BJ (cell line): ENCODE results near the gene ANKRD7. TPM values are rescaled to one million over a fixed set of nuclear protein-coding genes. Genes with fewer than 3 reads are reported as not detected.

Experiments
- CTCF ChIA-PET: fragments of 350-600 bp; formaldehyde crosslinking; extraction: SDS; loops from one replicate; lab custom pipeline; 2021; ENCODE audit warnings: antibody characterized with exemption, inconsistent platforms; lab: Yijun Ruan, JAX
- POLR2A ChIA-PET: fragments of 300-600 bp; sonication (Branson Sonifier 250); formaldehyde crosslinking; extraction: SDS; loops from one replicate; lab custom pipeline; 2021; ENCODE audit warnings: antibody characterized with exemption; lab: Charles Lee
- DNase-seq: peaks from one replicate; pipeline ENCODE4 v3.0.0-alpha.2; 2011; ENCODE audit warnings: low read depth
- H3K27me3 ChIP-seq: 2 replicates; pipeline ENCODE4 v1.6.0; 2011; ENCODE audit warnings: low read length; ENCODE audit not compliant: control insufficient read depth, insufficient read depth
- H3K36me3 ChIP-seq: 2 replicates; pipeline ENCODE4 v1.5.1; 2011; ENCODE audit warnings: low read length; ENCODE audit not compliant: control insufficient read depth, insufficient read depth
- H3K4me3 ChIP-seq: 2 replicates; pipeline ENCODE4 v1.5.1; 2011; ENCODE audit warnings: low read depth, mild to moderate bottlenecking, control low read depth, low read length
- polyA plus RNA-seq: library from polyadenylated mRNA; depleted of rRNA; stranded (reverse); fragments of >200 nt; gene quantifications from 2 replicates; pipeline ENCODE4 v1.2.3, GENCODE V29; 2011
- TF ChIP-seq, protein P1 (sequence below): IDR thresholded peaks from 2 replicates; pipeline ENCODE4 v1.5.1; 2011; ENCODE audit warnings: low read depth, mild to moderate bottlenecking, control low read depth, inconsistent platforms, low read length, moderate library complexity; ENCODE audit not compliant: insufficient read depth

The ANKRD7 gene
- polyA plus RNA-seq, 1 experiment = not detected

DNA sequence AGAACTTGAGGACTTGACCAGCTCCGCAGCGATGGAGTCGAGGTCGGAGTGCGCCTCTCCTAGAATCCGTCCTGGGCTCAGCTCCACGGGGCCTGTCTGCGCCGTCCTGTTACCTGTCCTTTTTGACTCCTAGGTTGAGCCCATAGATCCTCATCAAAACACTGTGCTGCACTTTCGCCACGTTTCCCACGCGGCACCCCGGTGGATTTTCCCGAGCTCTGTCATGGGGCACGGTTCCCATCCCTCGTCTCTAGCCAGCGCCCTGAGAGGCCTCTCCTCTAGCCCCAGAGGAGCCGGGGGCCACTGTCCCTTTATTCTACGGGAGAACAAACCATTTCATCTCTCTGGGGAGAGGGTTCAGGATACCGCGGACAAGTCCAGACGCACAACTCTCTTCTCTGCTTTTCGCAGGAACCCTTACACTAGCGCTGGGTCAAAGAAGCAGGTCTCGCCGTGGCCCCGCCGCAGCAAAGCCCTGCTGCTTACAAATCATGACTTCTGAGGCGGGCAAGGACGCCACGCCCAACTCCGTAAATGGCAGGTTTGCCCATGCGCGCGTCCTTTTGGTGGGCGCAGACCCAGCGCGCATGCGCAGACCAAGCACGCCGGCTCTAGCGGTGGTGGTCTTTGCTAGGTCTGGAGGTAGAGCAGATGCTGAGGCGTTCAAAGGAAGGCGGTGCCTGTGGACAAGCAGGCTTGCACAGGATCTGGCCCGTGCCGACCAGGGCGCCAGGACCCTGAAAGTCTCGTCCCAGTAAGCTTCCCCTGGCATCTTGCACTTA lies 10.3 kb upstream of the ANKRD7 start:
- peak; percentile 14 for DNase-seq
- ChIA-PET CTCF (interaction anchor here (0.8 kb wide), 1 partner anchor 19 kb away, joined by 3 read pairs; no protein-coding TSS in a partner anchor), POLR2A (no interaction called here)
- Histone ChIP-seq H3K4me3 (peak overlapping the region; percentile 40), H3K36me3 (no peaks in the 10 kb centered on the region), H3K27me3 (no peaks in the 10 kb centered on the region; the same call in 1 of the 2 replicates)
- TF ChIP-seq, protein P1, sequence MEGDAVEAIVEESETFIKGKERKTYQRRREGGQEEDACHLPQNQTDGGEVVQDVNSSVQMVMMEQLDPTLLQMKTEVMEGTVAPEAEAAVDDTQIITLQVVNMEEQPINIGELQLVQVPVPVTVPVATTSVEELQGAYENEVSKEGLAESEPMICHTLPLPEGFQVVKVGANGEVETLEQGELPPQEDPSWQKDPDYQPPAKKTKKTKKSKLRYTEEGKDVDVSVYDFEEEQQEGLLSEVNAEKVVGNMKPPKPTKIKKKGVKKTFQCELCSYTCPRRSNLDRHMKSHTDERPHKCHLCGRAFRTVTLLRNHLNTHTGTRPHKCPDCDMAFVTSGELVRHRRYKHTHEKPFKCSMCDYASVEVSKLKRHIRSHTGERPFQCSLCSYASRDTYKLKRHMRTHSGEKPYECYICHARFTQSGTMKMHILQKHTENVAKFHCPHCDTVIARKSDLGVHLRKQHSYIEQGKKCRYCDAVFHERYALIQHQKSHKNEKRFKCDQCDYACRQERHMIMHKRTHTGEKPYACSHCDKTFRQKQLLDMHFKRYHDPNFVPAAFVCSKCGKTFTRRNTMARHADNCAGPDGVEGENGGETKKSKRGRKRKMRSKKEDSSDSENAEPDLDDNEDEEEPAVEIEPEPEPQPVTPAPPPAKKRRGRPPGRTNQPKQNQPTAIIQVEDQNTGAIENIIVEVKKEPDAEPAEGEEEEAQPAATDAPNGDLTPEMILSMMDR = no peak

DNA sequence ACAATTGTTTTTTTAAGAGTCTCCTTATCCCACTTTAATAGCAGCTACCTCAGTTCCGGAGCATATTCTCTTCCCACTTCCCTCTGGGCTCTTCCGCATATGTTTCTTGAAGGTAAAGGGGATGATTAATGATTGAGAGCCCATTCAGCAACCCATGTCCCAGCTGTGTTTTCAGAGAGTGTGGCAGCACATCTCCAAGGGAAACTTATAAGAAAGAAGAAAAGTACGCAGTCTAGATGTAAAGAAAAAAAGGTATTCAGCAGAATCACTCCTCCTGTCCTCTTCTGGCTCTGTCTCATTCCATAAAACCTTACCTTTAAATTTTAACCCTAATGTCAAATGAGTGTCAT lies 9.7 kb upstream of the ANKRD7 start:
- Histone ChIP-seq H3K36me3 (no peaks in the 10 kb centered on the region), H3K4me3 (peak overlapping the region; percentile 40), H3K27me3 (no peaks in the 10 kb centered on the region; the same call in 1 of the 2 replicates)
- ChIA-PET POLR2A (interaction anchor here (0.6 kb wide), 1 partner anchor 14 kb away, joined by 3 read pairs; no protein-coding TSS in a partner anchor), CTCF (no interaction called here)
- TF ChIP-seq, protein P1 = no peak
- DNase-seq = no peak

DNA sequence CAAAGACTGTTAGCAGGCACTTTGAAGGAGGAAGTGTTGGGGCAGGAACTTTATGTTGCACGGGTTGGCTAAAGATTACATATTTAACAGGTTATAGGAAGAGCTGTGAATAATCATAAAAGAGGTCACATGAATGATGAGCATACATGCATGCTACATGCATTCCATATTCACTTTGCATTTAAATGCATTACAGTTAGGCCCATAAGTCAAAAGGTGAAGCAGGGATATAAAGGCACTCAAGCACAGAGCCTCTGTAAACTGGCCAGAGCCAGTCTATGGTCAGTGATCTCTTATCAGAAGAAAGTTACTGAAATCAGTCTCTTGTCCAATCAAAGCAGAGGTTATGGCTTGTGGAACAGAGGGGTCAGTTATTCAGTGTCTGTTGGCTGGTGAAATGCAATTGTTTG lies 7.3 kb upstream of the ANKRD7 start:
- H3K36me3 ChIP-seq = no peaks in the 10 kb centered on the region
- ChIA-PET CTCF (interaction anchor here (1.0 kb wide), 1 partner anchor 22 kb away, joined by 3 read pairs; no protein-coding TSS in a partner anchor), POLR2A (no interaction called here)
- TF ChIP-seq, protein P1 = no peak
- H3K4me3 ChIP-seq = no peak overlapping the region
- H3K27me3 ChIP-seq = no peaks in the 10 kb centered on the region
- no peak for DNase-seq

DNA sequence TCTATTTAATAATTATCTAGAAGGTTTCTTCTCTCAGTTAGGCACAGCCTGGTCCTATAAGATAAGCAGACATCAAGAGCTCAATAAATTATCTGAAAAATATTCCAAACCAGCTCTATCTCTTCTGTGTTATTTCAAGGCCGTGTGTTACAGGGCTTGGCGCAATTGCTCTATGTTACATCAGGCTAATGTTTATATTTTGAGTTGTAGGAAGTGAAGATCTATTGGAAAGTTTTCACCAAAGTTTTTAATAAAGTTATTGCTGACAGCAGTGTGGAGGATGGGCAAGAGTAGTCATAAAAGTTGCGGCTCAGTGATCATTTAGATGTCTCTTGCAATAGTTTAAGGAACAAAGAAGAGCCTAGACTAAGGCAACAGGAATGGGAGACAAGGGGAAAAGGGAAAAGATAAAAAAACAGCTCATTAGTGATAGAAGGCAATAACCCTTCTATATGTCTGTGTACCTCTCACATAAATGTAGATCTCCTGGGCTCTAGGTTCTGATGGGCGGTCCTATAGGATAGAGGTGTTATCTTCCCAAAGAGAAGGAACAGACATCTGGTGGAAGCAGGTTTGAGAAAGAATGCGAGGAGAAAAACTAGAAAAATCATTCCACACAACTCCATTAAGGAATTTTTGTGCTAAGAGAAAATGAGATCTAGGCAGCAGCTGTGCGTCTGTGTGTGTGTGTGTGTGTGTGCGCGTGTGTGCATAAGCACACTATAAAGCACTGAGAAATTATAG lies 5.9 kb upstream of the ANKRD7 start:
- Histone ChIP-seq H3K4me3 (no peak overlapping the region), H3K36me3 (no peaks in the 10 kb centered on the region), H3K27me3 (no peaks in the 10 kb centered on the region)
- DNase-seq = no peak
- ChIA-PET CTCF (interaction anchor here (1.1 kb wide), 1 partner anchor 23 kb away, joined by 5 read pairs; no protein-coding TSS in a partner anchor), POLR2A (no interaction called here)
- TF ChIP-seq, protein P1 = no peak

DNA sequence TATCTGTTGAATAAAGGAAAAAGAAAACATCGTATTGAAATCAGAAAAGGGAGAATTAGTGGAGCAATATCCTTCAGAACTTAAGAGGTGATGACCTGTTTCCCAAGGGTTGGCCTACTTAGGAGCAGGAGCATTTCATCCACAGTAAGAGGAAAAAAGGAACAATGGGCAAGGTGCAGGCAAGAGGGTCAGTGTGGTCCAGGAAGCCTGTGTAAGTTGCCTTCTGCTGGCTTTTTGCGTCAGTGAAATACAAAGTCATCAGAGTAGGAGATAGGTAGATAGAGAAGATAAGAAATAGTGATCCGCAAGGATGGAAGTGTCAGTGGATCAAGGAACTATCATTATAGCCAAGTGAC lies 5.4 kb upstream of the ANKRD7 start:
- DNase-seq = no peak
- no peak overlapping the region for H3K4me3 ChIP-seq
- ChIA-PET CTCF (interaction anchor here (1.1 kb wide), 1 partner anchor 24 kb away, joined by 5 read pairs; no protein-coding TSS in a partner anchor), POLR2A (no interaction called here)
- no peaks in the 10 kb centered on the region for H3K27me3 ChIP-seq
- TF ChIP-seq, protein P1 = no peak
- no peaks in the 10 kb centered on the region for H3K36me3 ChIP-seq
